ENCODE results near the gene GPAT3.

Gene GPAT3

DNA sequence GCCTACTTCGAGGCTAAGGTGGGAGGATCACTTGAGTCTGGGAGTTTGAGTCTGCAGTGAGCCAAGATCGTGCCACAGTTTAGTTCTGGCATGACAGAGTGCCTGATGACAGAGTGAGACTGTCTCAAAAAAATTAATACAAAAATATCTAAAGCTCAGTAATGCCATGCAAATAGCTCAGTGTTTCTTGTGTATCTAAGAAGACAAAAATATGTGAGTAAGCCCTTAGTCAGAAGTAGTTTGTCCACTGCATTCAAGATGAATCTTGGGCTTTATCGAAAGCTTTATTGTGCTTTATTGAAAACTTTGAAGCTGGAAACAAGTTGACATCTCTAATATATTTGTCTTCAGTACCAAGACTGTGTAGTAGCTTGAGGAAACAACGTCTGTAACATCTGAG lies 115.9 kb downstream of the GPAT3 start:
- DNase-seq: no peak

Measured in NCI-H226 (cell line).